ENCODE results near the gene MARCHF5. TPM values are rescaled to one million over a fixed set of nuclear protein-coding genes. Genes with fewer than 3 reads are reported as not detected.

Gene MARCHF5
- total and polyA plus RNA-seq, 2 of the 8 experiments (the other 6 are each of a cell fraction or from before 2014, with no cell fraction given) = 8.7 to 26.8 TPM

DNA sequence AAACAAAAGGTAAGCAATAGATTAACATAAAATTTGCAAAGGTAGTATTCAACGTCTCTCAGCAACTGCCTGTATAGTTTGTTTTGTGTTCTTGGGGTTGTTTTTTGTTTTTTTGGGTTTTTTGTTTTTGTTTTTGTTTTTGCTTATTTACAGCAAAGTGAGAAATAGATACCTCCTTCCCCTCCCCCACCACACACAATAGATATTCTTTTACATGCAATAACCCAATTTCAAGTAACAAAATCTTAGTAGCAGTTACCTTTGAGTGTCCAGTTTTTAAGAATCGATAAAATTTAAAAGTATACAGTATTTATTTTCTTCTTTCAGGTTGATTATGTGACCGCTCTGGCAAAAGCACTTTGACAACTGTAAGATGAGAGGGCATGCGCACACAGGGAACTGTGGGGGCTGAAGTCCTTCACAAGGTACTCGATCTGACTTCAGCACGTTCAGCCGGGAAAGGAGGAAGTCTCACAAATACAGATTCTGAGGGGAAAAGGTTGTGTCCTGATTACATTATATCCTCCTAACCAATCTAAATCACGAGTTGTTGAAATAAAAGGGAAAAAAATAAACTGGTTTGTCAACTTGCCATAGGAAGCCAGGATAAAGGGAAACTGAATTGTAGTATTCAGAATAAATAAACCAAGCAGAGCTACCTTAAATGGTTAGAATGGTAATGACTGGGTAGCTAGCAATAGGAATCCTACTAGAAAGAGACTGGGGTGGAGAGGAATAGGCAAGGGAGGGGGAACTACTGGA lies 47.9 kb upstream of the MARCHF5 start:
- 6% methylated on average over 8 of the region's 8 CpGs; no CpG with 5 or more reads in 1 of the 2 experiments for WGBS, 2 experiments (ENCODE audit: extremely low coverage in 1 of 2, insufficient coverage in 1 of 2, insufficient read length in 1 of 2, insufficient replicate concordance in 2 of 2, low coverage in 1 of 2, low lambda C conversion rate in 2 of 2, missing lambda C conversion rate in 1 of 2)
- H2BK120ac ChIP-seq (replicated peaks; ENCODE audit: low read depth, low read length) = no peak overlapping the region
- no peak overlapping the region for H3K4ac ChIP-seq (replicated peaks; ENCODE audit: insufficient read length, low read depth, low read length)
- H3K4me2 ChIP-seq (ENCODE audit: insufficient read depth in 1 of 2, low read depth in 2 of 2, low read length in 2 of 2) = peak overlapping the region; percentile 28 to 66
- H4K5ac ChIP-seq (ENCODE audit: insufficient read length, low read depth, low read length) = no peak overlapping the region
- H2BK12ac ChIP-seq (ENCODE audit: low read depth, low read length) = no peak overlapping the region
- DNase-seq (ENCODE audit: low read depth in 1 of 2, low spot score in 2 of 2) = no peak
- H3K23ac ChIP-seq (ENCODE audit: insufficient read length) = no peak overlapping the region
- H3K79me2 ChIP-seq (ENCODE audit: control insufficient read depth in 1 of 2, insufficient read depth in 2 of 2, low read length in 2 of 2) = no peaks in the 10 kb centered on the region
- ChIA-PET CTCF (ENCODE audit: partially characterized antibody) (interaction anchor here (0.6 to 1.2 kb wide), 3 partner anchors 155 to 338 kb away, joined by 3 read pairs; no protein-coding TSS in a partner anchor), POLR2A (ENCODE audit: partially characterized antibody) (no interaction called here)
- H3K36me3 ChIP-seq (ENCODE audit: control insufficient read depth in 2 of 4, insufficient read depth in 4 of 4, low read length in 3 of 4) = no peaks in the 10 kb centered on the region
- H3K18ac ChIP-seq (ENCODE audit: extremely low read depth, low read length) = no peak overlapping the region
- no peaks in the 10 kb centered on the region for H3K79me1 ChIP-seq (ENCODE audit: low read depth, low read length)
- H2AK5ac ChIP-seq (ENCODE audit: low read depth, low read length) = no peak overlapping the region
- no peak overlapping the region for H3K56ac ChIP-seq (replicated peaks; ENCODE audit: insufficient read length, low read depth, low read length)
- peaks cover 17% of the 10 kb centered on the region for H3K23me2 ChIP-seq (ENCODE audit: low read depth, low read length)
- no peak overlapping the region for H2BK5ac ChIP-seq (ENCODE audit: low read depth, low read length)
- peak overlapping the region in 3 of 4 experiments; percentile 6 to 54 (median 8); a peak in 4 of 8 replicates for H3K4me3 ChIP-seq (ENCODE audit: extremely low read depth in 1 of 4, insufficient read depth in 2 of 4, low read depth in 3 of 4, low read length in 4 of 4)
- H4K91ac ChIP-seq (replicated peaks; ENCODE audit: insufficient read length, low read length) = no peak overlapping the region
- H4K8ac ChIP-seq (ENCODE audit: extremely low read depth, insufficient read depth, low read length) = no peak overlapping the region
- H3K27ac ChIP-seq (ENCODE audit: low read depth, low read length) = no peak overlapping the region
- no peak overlapping the region for H3K14ac ChIP-seq (ENCODE audit: insufficient read length)
- H3K27me3 ChIP-seq (replicated peaks in 1 of 4; ENCODE audit: control insufficient read depth in 3 of 4, extremely low read depth in 1 of 4, insufficient read depth in 3 of 4, low read length in 3 of 4) = peaks cover 6 to 23% (median 20%) of the 10 kb centered on the region in 4 experiments
- no peak overlapping the region for H3K9ac ChIP-seq (replicated peaks in 1 of 4; ENCODE audit: extremely low read depth in 1 of 4, low read depth in 3 of 4, low read length in 3 of 4)
- no peak overlapping the region; the same call in 1 of the 2 replicates for H2AFZ ChIP-seq (ENCODE audit: low read length)
- H2BK15ac ChIP-seq (ENCODE audit: low read length) = no peak overlapping the region
- peak; percentile 95 for FAIRE-seq
- H3K9me3 ChIP-seq (ENCODE audit: insufficient read depth in 2 of 2, low read depth in 1 of 2, low read length in 1 of 2) = no peaks in the 10 kb centered on the region
- no peak overlapping the region for H2BK20ac ChIP-seq (ENCODE audit: low read length)
- H4K20me1 ChIP-seq (replicated peaks in 1 of 2; ENCODE audit: control insufficient read depth in 1 of 2, insufficient read depth in 2 of 2, low read length in 2 of 2) = no peaks in the 10 kb centered on the region
- H3K4me1 ChIP-seq (replicated peaks in 1 of 4; ENCODE audit: control insufficient read depth in 3 of 4, insufficient read depth in 4 of 4, low read length in 3 of 4) = peaks cover 0 to 10% (median 7%) of the 10 kb centered on the region in 4 experiments; a peak in 3 of 7 replicates
- TF ChIP-seq EZH2 (IDR thresholded peaks at IDR 0.05; ENCODE audit: low read depth, low read length, severe bottlenecking) = no peak
- no peak for TF ChIP-seq MAFK (IDR thresholded peaks at IDR 0.05; ENCODE audit: low read depth, low read length)
- TF ChIP-seq EP300 (IDR thresholded peaks at IDR 0.05; ENCODE audit: borderline replicate concordance in 1 of 2, low read depth in 2 of 2, low read length in 2 of 2) = peak in 1 of 2 experiments; percentile 87; a peak in 2 of 3 replicates
- TF ChIP-seq, protein P1, sequence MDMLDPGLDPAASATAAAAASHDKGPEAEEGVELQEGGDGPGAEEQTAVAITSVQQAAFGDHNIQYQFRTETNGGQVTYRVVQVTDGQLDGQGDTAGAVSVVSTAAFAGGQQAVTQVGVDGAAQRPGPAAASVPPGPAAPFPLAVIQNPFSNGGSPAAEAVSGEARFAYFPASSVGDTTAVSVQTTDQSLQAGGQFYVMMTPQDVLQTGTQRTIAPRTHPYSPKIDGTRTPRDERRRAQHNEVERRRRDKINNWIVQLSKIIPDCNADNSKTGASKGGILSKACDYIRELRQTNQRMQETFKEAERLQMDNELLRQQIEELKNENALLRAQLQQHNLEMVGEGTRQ (IDR thresholded peaks at IDR 0.05; ENCODE audit: low read length) = no peak
- no peak for TF ChIP-seq YY1 (IDR thresholded peaks at IDR 0.05; ENCODE audit: low read depth, low read length)
- no peak for TF ChIP-seq SAP30 (IDR thresholded peaks at IDR 0.05; ENCODE audit: insufficient read depth, insufficient replicate concordance, low read length)
- no peak for TF ChIP-seq POLR2A (IDR thresholded peaks at IDR 0.05; ENCODE audit: control extremely low read depth in 1 of 2, low read depth in 2 of 2, low read length in 2 of 2)
- no peak for TF ChIP-seq BCL11A (IDR thresholded peaks at IDR 0.05; ENCODE audit: low read depth in 2 of 2, low read length in 2 of 2)
- TF ChIP-seq NRF1 (IDR thresholded peaks at IDR 0.05; ENCODE audit: low read depth, low read length) = no peak
- TF ChIP-seq SIRT6 (IDR thresholded peaks at IDR 0.05; ENCODE audit: low read length) = no peak
- no peak for TF ChIP-seq TAF7 (optimal IDR thresholded peaks at IDR 0.05; ENCODE audit: borderline replicate concordance, low read depth, low read length)

Measured in H1 (cell line).